Inflammatory macrophage (primary cell): ENCODE results near the gene THUMPD3.

Experiments used
- DNase-seq, 2 donors: peaks; one replicate each; pipeline ENCODE4 v3.0.0-alpha.2; 2020 to 2022

THUMPD3 gene

GRCh38 chr3:9422712-9423424 is 60.0 kb downstream of the THUMPD3 start:
- DNase-seq, result peak; percentile 47 to 64

- no peak for DNase-seq
Measured at GRCh38 chr3:9428411-9428810, 65.6 kb downstream of the THUMPD3 start.

- no peak for DNase-seq
Measured at GRCh38 chr3:9430733-9431132, 67.9 kb downstream of the THUMPD3 start.

- no peak for DNase-seq
Measured at GRCh38 chr3:9433627-9434521, 71.0 kb downstream of the THUMPD3 start.

- DNase-seq, result no peak
Measured at GRCh38 chr3:9435316-9435715, 72.5 kb downstream of the THUMPD3 start.
